K562 (cell line): ENCODE measurements around the gene AIM2. TPM values are rescaled to one million over a fixed set of nuclear protein-coding genes. Genes with fewer than 3 reads are reported as not detected.

Experiments used
- ATAC-seq: fragments of 200-7000 bp; cut with Tn5 transposase; 3 replicates; pipeline ENCODE4 v1.9.1; 2020; ENCODE audit warnings: moderate library complexity
- BruUV-seq: library from RNA; stranded (reverse); fragments of 400-500 nt; replicated peaks from 2 replicates; lab custom pipeline; 2021; lab: Mats Ljungman, UMichigan
- CTCF ChIA-PET: fragments of 300-600 bp; formaldehyde crosslinking; extraction: SDS; loops from one replicate; lab custom pipeline; 2021; ENCODE audit warnings: low intra/inter-chr PET ratio; lab: Yijun Ruan, JAX
- POLR2A ChIA-PET: fragments of 300-600, 350-650 bp; sonication (Branson Sonifier 250); formaldehyde crosslinking; extraction: SDS; loops from one replicate; lab custom pipeline; 2021; ENCODE audit warnings: antibody characterized with exemption, inconsistent platforms; lab: Yijun Ruan, JAX
- DNase-seq, 4 experiments: peaks; one replicate each; pipeline versions ENCODE4 v3.0.0 to v3.0.0-alpha.2; 2011 to 2018; ENCODE audit warnings: low spot score in 3 of 4, mixed read lengths in 3 of 4; ENCODE audit errors: extremely low read depth in 1 of 4
- FAIRE-seq: peaks from 2 replicates; lab custom pipeline; 2011; peaks lifted over from hg19 to GRCh38; lab: Jason Lieb, UNC
- H2AFZ ChIP-seq: 2 replicates; pipeline ENCODE4 v1.6.0; 2011; ENCODE audit warnings: low read depth, low read length, control low read depth, inconsistent platforms
- H3K27ac ChIP-seq: fragments of 200-600 bp; 3 replicates; pipeline ENCODE4 v1.8.0; 2011; ENCODE audit warnings: low read depth, mild to moderate bottlenecking, control low read depth, inconsistent platforms, low read length, moderate library complexity, mixed read lengths; ENCODE audit errors: extremely low read depth
- H3K27me3 ChIP-seq, 2 experiments: fragments of 300-600 bp in 1 of 2; 2 replicates in 1 of 2; 3 replicates in 1 of 2; pipeline versions ENCODE4 v1.6.0 to v1.8.0; 2011; ENCODE audit warnings: inconsistent platforms in 2 of 2, low read length in 2 of 2, mild to moderate bottlenecking in 1 of 2, mixed read lengths in 1 of 2, moderate library complexity in 1 of 2; ENCODE audit not compliant: control insufficient read depth in 2 of 2, insufficient read depth in 2 of 2
- H3K36me3 ChIP-seq: fragments of 300-600 bp; 3 replicates; pipeline ENCODE4 v1.8.0; 2011; ENCODE audit warnings: mild to moderate bottlenecking, low read length, inconsistent platforms; ENCODE audit not compliant: control insufficient read depth, insufficient read depth
- H3K4me1 ChIP-seq, 2 experiments: fragments of 200-600 bp in 1 of 2; replicated peaks in 1 of 2; 2 replicates in 1 of 2; 3 replicates in 1 of 2; pipeline versions ENCODE4 v1.5.1 to v1.8.0; 2011; ENCODE audit warnings: inconsistent platforms in 2 of 2, low read length in 2 of 2, mild to moderate bottlenecking in 1 of 2, mixed read lengths in 1 of 2, moderate library complexity in 1 of 2; ENCODE audit not compliant: control insufficient read depth in 2 of 2, insufficient read depth in 2 of 2
- H3K4me2 ChIP-seq: 2 replicates; pipeline ENCODE4 v1.6.1; 2011; ENCODE audit warnings: low read length, control low read depth, inconsistent platforms, mixed read lengths; ENCODE audit not compliant: insufficient read depth
- H3K4me3 ChIP-seq: fragments of 200-600 bp; sonication (generic), shearing (Covaris generic); 2 replicates; pipeline ENCODE4 v1.5.1; 2016; ENCODE audit warnings: control low read depth, inconsistent platforms
- H3K79me2 ChIP-seq: fragments of 200-600 bp; 3 replicates; pipeline ENCODE4 v1.8.0; 2011; ENCODE audit warnings: low read length, inconsistent platforms; ENCODE audit not compliant: control insufficient read depth, insufficient read depth
- H3K9ac ChIP-seq, 2 experiments: 2 replicates each; pipeline versions ENCODE4 v1.6.0 to v1.6.1; 2011; ENCODE audit warnings: low read depth in 2 of 2, low read length in 2 of 2, control low read depth in 1 of 2, inconsistent platforms in 1 of 2, mild to moderate bottlenecking in 1 of 2, mixed read lengths in 1 of 2; ENCODE audit not compliant: insufficient read depth in 1 of 2
- H3K9me1 ChIP-seq: one replicate; pipeline ENCODE4 v1.6.0; 2011; ENCODE audit warnings: inconsistent platforms, mild to moderate bottlenecking, low read length, moderate library complexity; ENCODE audit not compliant: control insufficient read depth, insufficient read depth
- H3K9me3 ChIP-seq: replicated peaks from 2 replicates; pipeline ENCODE4 v1.5.1; 2011; ENCODE audit warnings: low read depth, low read length, inconsistent platforms; ENCODE audit not compliant: control insufficient read depth, insufficient read depth
- H4K20me1 ChIP-seq: replicated peaks from 2 replicates; pipeline ENCODE4 v1.6.1; 2011; ENCODE audit warnings: low read length, inconsistent platforms, mixed read lengths; ENCODE audit not compliant: control insufficient read depth, insufficient read depth
- ETS2 ChIP-seq: IDR thresholded peaks from 2 replicates; pipeline ENCODE4 v1.6.1; 2016; ENCODE audit warnings: borderline replicate concordance, missing genetic modification characterization, mild to moderate bottlenecking, moderate library complexity, missing compliant biosample characterization; ENCODE audit not compliant: poor library complexity, severe bottlenecking
- L3MBTL2 ChIP-seq: fragments of 450-650 bp; IDR thresholded peaks from 2 replicates; pipeline ENCODE4 v1.6.1; 2016; ENCODE audit warnings: mild to moderate bottlenecking, moderate library complexity
- NR4A1 ChIP-seq, 2 experiments: fragments of 250-450 bp in 1 of 2; fragments of 450-650 bp in 1 of 2; sonication (Bioruptor Pico) in 1 of 2; IDR thresholded peaks; 2 replicates each; pipeline versions ENCODE4 v1.4.0 to v1.6.1; 2016 to 2020; ENCODE audit warnings: mild to moderate bottlenecking in 2 of 2, missing compliant biosample characterization in 1 of 2, missing genetic modification characterization in 1 of 2, moderate library complexity in 1 of 2
- SIN3A ChIP-seq, 2 experiments: fragments of 150-350 bp in 1 of 2; IDR thresholded peaks; 2 replicates each; pipeline ENCODE4 v1.6.1; 2011 to 2016; ENCODE audit warnings: borderline replicate concordance in 2 of 2, low read depth in 2 of 2, low read length in 2 of 2, mild to moderate bottlenecking in 2 of 2, moderate library complexity in 2 of 2; ENCODE audit not compliant: control insufficient read depth in 1 of 2
- ZBTB1 ChIP-seq: sonication (generic); formaldehyde crosslinking; IDR thresholded peaks from 2 replicates; pipeline ENCODE4 v1.8.1; 2023; ENCODE audit warnings: missing genetic modification reagents, low read depth, mild to moderate bottlenecking, borderline replicate concordance
- ZNF212 ChIP-seq: fragments of 450-650 bp; formaldehyde crosslinking; IDR thresholded peaks from 2 replicates; pipeline ENCODE4 v1.4.0; 2020; ENCODE audit warnings: mild to moderate bottlenecking
- ZNF766 ChIP-seq: fragments of 200-800 bp; sonication (Bioruptor generic); conservative IDR thresholded peaks from 2 replicates; pipeline ENCODE4 v1.6.1; 2016; ENCODE audit warnings: missing genetic modification characterization, missing compliant biosample characterization
- ZNF778 ChIP-seq: fragments of 450-650 bp; formaldehyde crosslinking; IDR thresholded peaks from 2 replicates; pipeline ENCODE4 v1.4.0; 2020; ENCODE audit warnings: mild to moderate bottlenecking, moderate library complexity
- ZZZ3 ChIP-seq: fragments of 450-650 bp; IDR thresholded peaks from 2 replicates; pipeline ENCODE4 v1.6.1; 2016; ENCODE audit warnings: antibody characterized with exemption, mild to moderate bottlenecking, moderate library complexity
- WGBS: fragments of 100-300 bp; shearing (Covaris generic); methylation state at CpG from one replicate; pipeline ENCODE4 v1.1.6; 2016; ENCODE audit warnings: low coverage, mixed read lengths; ENCODE audit not compliant: insufficient coverage; ENCODE audit errors: missing lambda C conversion rate; 5-methylcytosine and 5-hydroxymethylcytosine counted together
- in situ Hi-C: fragments of 300-500 bp; cut with MboI; formaldehyde crosslinking; loops from 4 replicates; pipeline ENCODE4 v1.15.0; 2018; ENCODE audit warnings: inconsistent platforms, mixed read lengths
- intact Hi-C: fragments of 100-400 bp; cut with micrococcal nuclease; formaldehyde crosslinking; loops from 2 replicates; pipeline ENCODE4 v1.14.2; 2022
- polyA plus RNA-seq, 8 experiments: library from polyadenylated mRNA; depleted of rRNA in 4 of 8; stranded (reverse) in 5 of 8; unstranded in 3 of 8; fragments of >200 nt; fragmentation: Nextera tagmentation in 2 of 8; fragmentation: Illumina TruSeq in 1 of 8; extraction: Ambion mirVana in 2 of 8; extraction: Trizol in 1 of 8; gene quantifications; 2 replicates each; pipeline versions ENCODE4 v1.2.1 to v1.2.3, GENCODE V29; 2011 to 2014; ENCODE audit warnings: inconsistent platforms in 1 of 8, missing spikeins in 1 of 8
- total RNA-seq, 7 experiments: library from RNA; depleted of rRNA in 6 of 7; stranded (reverse); fragments of >200 nt in 6 of 7; fragmentation: Illumina TruSeq in 2 of 7; extraction: Trizol in 2 of 7; gene quantifications; 2 replicates each; pipeline versions ENCODE4 v1.2.1 to v1.2.3, GENCODE V29; 2011 to 2021; ENCODE audit warnings: low replicate concordance in 1 of 7
- TF ChIP-seq, protein P1 (sequence below): fragments of 250-450 bp; sonication (Bioruptor Pico); IDR thresholded peaks from 2 replicates; pipeline ENCODE4 v1.8.0; 2021; ENCODE audit warnings: borderline replicate concordance, mild to moderate bottlenecking, moderate library complexity; ENCODE audit not compliant: poor library complexity, severe bottlenecking
- TF ChIP-seq, protein P2 (sequence below): sonication (generic); formaldehyde crosslinking; IDR thresholded peaks from 2 replicates; pipeline ENCODE4 v1.4.0; 2020; ENCODE audit warnings: mild to moderate bottlenecking, missing genetic modification reagents
- TF ChIP-seq, protein P3 (sequence below): sonication (generic); formaldehyde crosslinking; IDR thresholded peaks from 2 replicates; pipeline ENCODE4 v1.9.0; 2022; ENCODE audit warnings: mild to moderate bottlenecking, missing genetic modification reagents

AIM2 gene
- total and polyA plus RNA-seq, 9 of the 15 experiments (the other 6 are each of a cell fraction or from before 2014, with no cell fraction given), result 0.10 to 0.95 (median 0.22) TPM

DNA sequence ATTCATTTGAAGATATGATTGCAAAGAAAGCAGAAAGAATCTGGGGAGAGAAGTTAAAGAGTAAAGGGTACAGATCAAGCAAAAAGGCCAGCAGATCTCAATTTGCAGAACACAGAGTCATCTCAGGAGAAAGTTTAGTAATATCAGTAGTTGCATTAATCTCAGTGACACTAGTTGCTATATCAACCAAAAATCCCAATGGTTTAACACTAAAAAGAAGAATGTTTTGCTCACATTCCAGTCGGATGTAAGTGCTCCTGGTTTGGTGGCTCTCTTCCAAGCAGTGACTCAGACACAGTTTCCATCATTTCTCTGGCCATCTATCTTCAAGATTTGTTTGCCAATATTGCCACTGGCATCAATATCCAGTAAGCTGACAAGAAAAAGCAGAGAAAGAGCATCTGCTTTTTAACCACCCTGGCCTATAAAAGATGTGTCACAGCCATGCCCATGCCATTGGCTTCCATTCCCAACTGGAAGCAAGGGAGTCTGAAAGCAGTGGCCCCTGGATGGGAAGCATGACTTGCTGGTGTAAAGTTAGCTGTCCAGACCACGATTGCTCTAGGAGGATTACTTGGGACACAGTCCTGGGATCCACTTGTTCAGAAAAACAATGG, 45.5 kb upstream of the AIM2 start:
- POLR2A ChIA-PET, result interaction anchor here (0.8 kb wide), 1 partner anchor 16 kb away, joined by 3 read pairs; no protein-coding TSS in a partner anchor
- Histone ChIP-seq H3K4me3 (no peak overlapping the region), H3K9me3 (no peaks in the 10 kb centered on the region), H3K27ac (no peak overlapping the region), H3K4me2 (no peak overlapping the region), H3K36me3 (no peaks in the 10 kb centered on the region), H2AFZ (no peak overlapping the region), H3K9me1 (no peaks in the 10 kb centered on the region), H3K9ac (no peak overlapping the region), H3K27me3 (peaks cover 2 to 5% of the 10 kb centered on the region in 2 experiments; a peak in 4 of 5 replicates), H3K4me1 (no peaks in the 10 kb centered on the region), H4K20me1 (no peaks in the 10 kb centered on the region), H3K79me2 (no peaks in the 10 kb centered on the region)
- TF ChIP-seq L3MBTL2, result no peak
- TF ChIP-seq, protein P1, sequence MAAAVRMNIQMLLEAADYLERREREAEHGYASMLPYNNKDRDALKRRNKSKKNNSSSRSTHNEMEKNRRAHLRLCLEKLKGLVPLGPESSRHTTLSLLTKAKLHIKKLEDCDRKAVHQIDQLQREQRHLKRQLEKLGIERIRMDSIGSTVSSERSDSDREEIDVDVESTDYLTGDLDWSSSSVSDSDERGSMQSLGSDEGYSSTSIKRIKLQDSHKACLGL (CRISPR knock-in tag), result no peak
- TF ChIP-seq NR4A1 (CRISPR knock-in tag; IDR thresholded peaks at IDR 0.05), result no peak
- TF ChIP-seq NR4A1 (tag; IDR thresholded peaks at IDR 0.05), result no peak
- TF ChIP-seq, protein P2, sequence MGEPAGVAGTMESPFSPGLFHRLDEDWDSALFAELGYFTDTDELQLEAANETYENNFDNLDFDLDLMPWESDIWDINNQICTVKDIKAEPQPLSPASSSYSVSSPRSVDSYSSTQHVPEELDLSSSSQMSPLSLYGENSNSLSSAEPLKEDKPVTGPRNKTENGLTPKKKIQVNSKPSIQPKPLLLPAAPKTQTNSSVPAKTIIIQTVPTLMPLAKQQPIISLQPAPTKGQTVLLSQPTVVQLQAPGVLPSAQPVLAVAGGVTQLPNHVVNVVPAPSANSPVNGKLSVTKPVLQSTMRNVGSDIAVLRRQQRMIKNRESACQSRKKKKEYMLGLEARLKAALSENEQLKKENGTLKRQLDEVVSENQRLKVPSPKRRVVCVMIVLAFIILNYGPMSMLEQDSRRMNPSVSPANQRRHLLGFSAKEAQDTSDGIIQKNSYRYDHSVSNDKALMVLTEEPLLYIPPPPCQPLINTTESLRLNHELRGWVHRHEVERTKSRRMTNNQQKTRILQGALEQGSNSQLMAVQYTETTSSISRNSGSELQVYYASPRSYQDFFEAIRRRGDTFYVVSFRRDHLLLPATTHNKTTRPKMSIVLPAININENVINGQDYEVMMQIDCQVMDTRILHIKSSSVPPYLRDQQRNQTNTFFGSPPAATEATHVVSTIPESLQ (CRISPR knock-in tag), result no peak
- TF ChIP-seq ZNF212 (CRISPR knock-in tag), result no peak
- no peak for TF ChIP-seq ZBTB1
- TF ChIP-seq ETS2 (tag), result no peak
- no peak for TF ChIP-seq SIN3A (IDR thresholded peaks at IDR 0.05; ENCODE audit: borderline replicate concordance in 2 of 2, control insufficient read depth in 1 of 2, low read depth in 2 of 2, low read length in 2 of 2)
- no peak for TF ChIP-seq ZZZ3
- no peak for TF ChIP-seq ZNF778 (CRISPR knock-in tag)
- TF ChIP-seq, protein P3, sequence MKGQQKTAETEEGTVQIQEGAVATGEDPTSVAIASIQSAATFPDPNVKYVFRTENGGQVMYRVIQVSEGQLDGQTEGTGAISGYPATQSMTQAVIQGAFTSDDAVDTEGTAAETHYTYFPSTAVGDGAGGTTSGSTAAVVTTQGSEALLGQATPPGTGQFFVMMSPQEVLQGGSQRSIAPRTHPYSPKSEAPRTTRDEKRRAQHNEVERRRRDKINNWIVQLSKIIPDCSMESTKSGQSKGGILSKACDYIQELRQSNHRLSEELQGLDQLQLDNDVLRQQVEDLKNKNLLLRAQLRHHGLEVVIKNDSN, result no peak
- TF ChIP-seq ZNF766 (CRISPR knock-in tag), result no peak
- intact Hi-C loops (no loop called here), in situ Hi-C loops (no loop called here)
- DNase-seq (no peak), FAIRE-seq (no peak), ATAC-seq (no peak)
- CTCF ChIA-PET, result no interaction called here
- WGBS, result 0% methylated on average over 2 of the region's 2 CpGs
- no TSS peak for BruUV-seq
